Endothelial cell of umbilical vein (primary cell): ENCODE data around the gene SLC50A1. TPM values are rescaled to one million over a fixed set of nuclear protein-coding genes. Genes with fewer than 3 reads are reported as not detected.
"Not testable (repeated sequence)": the region's sequence is repeated elsewhere in the genome, so short reads cannot be mapped to it uniquely, and the experiment has no call there.

Source experiments
- BruUV-seq: library from RNA; stranded (reverse); fragments of 400-500 nt; replicated peaks from 2 replicates; lab custom pipeline; 2021; lab: Mats Ljungman, UMichigan
- CTCF ChIA-PET: fragments of 300-600, 350-600 bp; sonication (Branson Sonifier 250); formaldehyde crosslinking; loops from one replicate; lab custom pipeline; 2021; ENCODE audit warnings: antibody characterized with exemption, inconsistent platforms; lab: Charles Lee
- POLR2A ChIA-PET: fragments of 300-600, 350-600 bp; sonication (Branson Sonifier 250); formaldehyde crosslinking; loops from one replicate; lab custom pipeline; 2021; ENCODE audit warnings: antibody characterized with exemption, inconsistent platforms; lab: Charles Lee
- DNase-seq: peaks from one replicate; pipeline ENCODE4 v3.0.0-alpha.2; 2011; ENCODE audit warnings: low read depth, low spot score
- FAIRE-seq: peaks from 2 replicates; lab custom pipeline; 2011; peaks lifted over from hg19 to GRCh38; lab: Jason Lieb, UNC
- H2AFZ ChIP-seq: 2 replicates; pipeline ENCODE4 v1.6.0; 2012; ENCODE audit warnings: low read depth, low read length, control low read depth, inconsistent platforms
- H3K27ac ChIP-seq: 2 replicates; pipeline ENCODE4 v1.5.1; 2011; ENCODE audit warnings: low read depth, mild to moderate bottlenecking, control low read depth, low read length, moderate library complexity; ENCODE audit not compliant: insufficient read depth
- H3K27me3 ChIP-seq, 2 experiments: 2 replicates each; pipeline versions ENCODE4 v1.6.0 to v1.6.1; 2011; ENCODE audit warnings: low read length in 2 of 2, mixed read lengths in 1 of 2; ENCODE audit not compliant: control insufficient read depth in 2 of 2, insufficient read depth in 2 of 2
- H3K36me3 ChIP-seq, 2 experiments: 2 replicates in 1 of 2; 3 replicates in 1 of 2; pipeline ENCODE4 v1.5.1; 2011; ENCODE audit warnings: low read length in 2 of 2, mild to moderate bottlenecking in 1 of 2, moderate library complexity in 1 of 2; ENCODE audit not compliant: control insufficient read depth in 2 of 2, insufficient read depth in 2 of 2; ENCODE audit errors: extremely low read depth in 1 of 2
- H3K4me1 ChIP-seq: 3 replicates; pipeline ENCODE4 v1.5.1; 2011; ENCODE audit warnings: mild to moderate bottlenecking, low read length; ENCODE audit not compliant: control insufficient read depth, insufficient read depth; ENCODE audit errors: extremely low read depth
- H3K4me2 ChIP-seq: 2 replicates; pipeline ENCODE4 v1.6.1; 2011; ENCODE audit warnings: low read length, control low read depth, mixed read lengths; ENCODE audit not compliant: insufficient read depth
- H3K4me3 ChIP-seq, 3 experiments: fragments of 200-600 bp in 1 of 3; sonication (generic), shearing (Covaris generic) in 1 of 3; replicated peaks in 1 of 3; 2 replicates each; pipeline ENCODE4 v1.5.1; 2011 to 2016; ENCODE audit warnings: control low read depth in 3 of 3, low read length in 3 of 3, mild to moderate bottlenecking in 2 of 3, inconsistent platforms in 1 of 3, low read depth in 1 of 3, moderate library complexity in 1 of 3; ENCODE audit not compliant: insufficient read depth in 1 of 3
- H3K79me2 ChIP-seq: 2 replicates; pipeline ENCODE4 v1.6.0; 2012; ENCODE audit warnings: low read length, inconsistent platforms; ENCODE audit not compliant: control insufficient read depth, insufficient read depth
- H3K9ac ChIP-seq: replicated peaks from 2 replicates; pipeline ENCODE3; 2011; ENCODE audit warnings: low read length, control low read depth; ENCODE audit not compliant: insufficient read depth; ENCODE audit errors: extremely low read depth
- H3K9me1 ChIP-seq: replicated peaks from 3 replicates; pipeline ENCODE4 v1.6.0; 2011; ENCODE audit warnings: mild to moderate bottlenecking, low read length; ENCODE audit not compliant: control insufficient read depth, insufficient read depth; ENCODE audit errors: extremely low read depth
- H3K9me3 ChIP-seq: replicated peaks from 2 replicates; pipeline ENCODE4 v1.5.1; 2012; ENCODE audit warnings: low read length, inconsistent platforms; ENCODE audit not compliant: control insufficient read depth, insufficient read depth
- H4K20me1 ChIP-seq: replicated peaks from 2 replicates; pipeline ENCODE3; 2011; ENCODE audit warnings: mild to moderate bottlenecking, low read length; ENCODE audit not compliant: control insufficient read depth, insufficient read depth; ENCODE audit errors: extremely low read depth
- CTCF ChIP-seq, 2 donors: IDR thresholded peaks; 1 replicate in 1 of 2; 2 replicates in 1 of 2; pipeline ENCODE4 v1.5.1; 2011; ENCODE audit warnings: low read length in 2 of 2, mild to moderate bottlenecking in 2 of 2, moderate library complexity in 2 of 2, control low read depth in 1 of 2, inconsistent platforms in 1 of 2, low read depth in 1 of 2; ENCODE audit not compliant: insufficient read depth in 1 of 2; ENCODE audit errors: extremely low read depth in 1 of 2
- FOS ChIP-seq: IDR thresholded peaks from 2 replicates; pipeline ENCODE4 v1.6.1; 2011; ENCODE audit warnings: mild to moderate bottlenecking, low read length, moderate library complexity, borderline replicate concordance; ENCODE audit not compliant: insufficient read depth
- dilution Hi-C: fragments of 300-500 bp; cut with MboI; formaldehyde crosslinking; loops from one replicate; pipeline ENCODE4 v1.15.0; 2019; ENCODE audit warnings: low sequenced_read_pairs; ENCODE audit not compliant: extremely low pct_ligation_motif_present
- intact Hi-C: fragments of 100-400 bp; cut with micrococcal nuclease; formaldehyde crosslinking; loops from one replicate; pipeline ENCODE4 v1.10.0; 2022
- polyA plus RNA-seq, 4 experiments: library from polyadenylated mRNA; depleted of rRNA in 3 of 4; stranded (reverse) in 3 of 4; unstranded in 1 of 4; fragments of >200 nt; gene quantifications; 2 replicates each; pipeline versions ENCODE4 v1.2.1 to v1.2.3, GENCODE V29; 2011 to 2012; ENCODE audit warnings: missing spikeins in 1 of 4
- total RNA-seq: library from RNA; stranded (reverse); gene quantifications from 2 replicates; pipeline ENCODE4 v1.2.3, GENCODE V29; 2021

SLC50A1 gene
- total and polyA plus RNA-seq, 2 donors (not counting 3 experiments of a cell fraction or from before 2014, with no cell fraction given), result 29.5 to 66.1 TPM

- no TSS peak for BruUV-seq
- no peak overlapping the region for H3K4me2 ChIP-seq
These were observed 31.8 kb downstream of the SLC50A1 start for GRCh38 chr1:155167166-155168104.

GRCh38 chr1:155168105-155168445 is 32.4 kb downstream of the SLC50A1 start:
- H3K36me3 ChIP-seq, H3K27ac ChIP-seq, intact Hi-C loops, H3K4me2 ChIP-seq, H4K20me1 ChIP-seq, FAIRE-seq, H3K9me1 ChIP-seq, DNase-seq, H2AFZ ChIP-seq, dilution Hi-C loops, H3K9ac ChIP-seq, BruUV-seq, H3K27me3 ChIP-seq, H3K4me3 ChIP-seq, H3K9me3 ChIP-seq: not testable (repeated sequence)
- Histone ChIP-seq H3K79me2 (peaks cover 16% of the 10 kb centered on the region), H3K4me1 (peaks cover 22% of the 10 kb centered on the region)
- POLR2A ChIA-PET, result interaction anchor here (1.7 kb wide), 1 partner anchor 76 kb away, joined by 5 read pairs; no protein-coding TSS in a partner anchor
- CTCF ChIA-PET, result interaction anchor here (0.6 to 8.3 kb wide), 33 partner anchors 10 to 608 kb away, joined by 3 to 673 read pairs (median 6); partner anchors contain the start of genes DPM3, EFNA1, EFNA3 and LENEP

More at GRCh38 chr1:155167166-155168104, 31.8 kb downstream of the SLC50A1 start:
- Histone ChIP-seq H3K4me1 (peaks cover 22% of the 10 kb centered on the region), H2AFZ (peak overlapping the region; percentile 53), H3K79me2 (peaks cover 10% of the 10 kb centered on the region), H3K36me3 (peaks cover 3 to 9% of the 10 kb centered on the region in 2 experiments), H3K27me3 (no peaks in the 10 kb centered on the region), H3K9ac (no peak overlapping the region), H3K9me3 (no peaks in the 10 kb centered on the region), H3K9me1 (no peaks in the 10 kb centered on the region), H4K20me1 (no peaks in the 10 kb centered on the region), H3K4me3 (peak overlapping the region in 1 of 3 experiments; percentile 9), H3K27ac (peak overlapping the region; percentile 45)
- POLR2A ChIA-PET, result interaction anchor here (0.8 to 1.7 kb wide), 3 partner anchors 33 to 76 kb away, joined by 4 to 5 read pairs (median 4); no protein-coding TSS in a partner anchor
- dilution Hi-C loops (no loop called here), intact Hi-C loops (loop anchor here (1.0 kb wide), 5 partner anchors 27 to 122 kb away; partner anchors contain the start of genes DPM3, EFNA1 and SLC50A1)
- FAIRE-seq (peak; percentile 98), DNase-seq (peak; percentile 91)
- TF ChIP-seq FOS (no peak), CTCF (IDR thresholded peaks at IDR 0.05; ENCODE audit: extremely low read depth in 1 of 2, insufficient read depth in 1 of 2, low read depth in 1 of 2, low read length in 2 of 2) (peak; percentile 88 to 90)
- CTCF ChIA-PET, result interaction anchor here (0.6 to 8.3 kb wide), 35 partner anchors 9 to 608 kb away, joined by 3 to 673 read pairs (median 6); partner anchors contain the start of genes DPM3, EFNA1, EFNA3 and LENEP
